Activated T-cell treated with anti-CD3 and anti-CD28 coated beads, Interleukin-2, amount 50 U/mL, for 48 hours (primary cell): ENCODE results near the gene TRIM38.
A peak's percentile ranks its signal among the peaks of the same experiment; 100 is the strongest.
"Not testable (repeated sequence)": the region's sequence is repeated elsewhere in the genome, so short reads cannot be mapped to it uniquely, and the experiment has no call there.

ENCODE experiments used
- DNase-seq, 2 experiments: peaks; one replicate each; pipeline ENCODE4 v3.0.0-alpha.2; 2020

TRIM38 gene

DNA sequence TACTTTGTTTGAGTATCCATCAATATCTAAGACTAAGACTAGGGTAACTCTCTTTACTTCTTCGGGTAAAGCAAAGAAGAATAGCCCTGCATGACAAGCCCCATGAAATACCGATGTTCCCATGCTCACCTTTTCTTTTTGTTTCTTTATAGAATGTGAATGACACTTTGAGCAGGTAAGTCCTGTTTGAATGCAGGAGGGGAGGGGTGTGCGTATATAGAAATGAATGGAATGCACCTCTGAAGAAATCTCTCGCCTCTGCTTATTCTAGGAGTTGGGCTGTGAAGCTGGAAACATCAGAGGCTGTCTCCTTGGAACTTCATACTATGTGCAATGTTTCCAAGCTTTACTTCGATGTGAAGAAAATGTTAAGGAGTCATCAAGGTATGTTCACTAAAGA, 10.3 kb downstream of the TRIM38 start:
- no peak for DNase-seq

DNA sequence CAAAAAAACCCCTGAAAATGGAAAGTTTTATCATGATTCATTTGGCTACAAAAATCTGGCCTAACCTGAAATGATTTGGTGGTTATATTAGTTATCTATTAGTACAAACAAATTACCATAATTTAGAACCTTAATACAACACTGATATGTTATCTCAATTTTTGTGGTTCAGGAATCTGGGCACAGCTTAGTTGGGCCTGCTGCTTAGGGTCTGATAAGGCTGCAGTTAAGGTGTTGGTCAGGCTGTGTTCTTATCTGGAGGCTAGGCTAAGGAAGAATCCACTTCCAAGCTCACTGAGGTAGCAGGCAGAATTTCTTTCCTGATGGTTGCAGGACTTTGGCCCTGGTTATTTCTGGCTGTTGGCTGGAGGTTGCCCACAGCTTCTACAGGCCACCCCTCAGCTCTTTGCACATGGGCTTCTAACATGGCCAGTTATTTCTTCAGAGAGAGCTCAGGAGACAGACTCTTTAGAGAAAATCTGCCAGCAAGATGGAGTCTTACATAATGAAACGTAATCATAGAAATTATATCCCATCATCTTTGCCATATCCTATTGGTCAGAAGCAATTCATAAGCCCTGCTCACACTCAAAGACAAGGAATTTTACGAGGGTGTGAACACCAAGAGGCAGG, 11.4 kb downstream of the TRIM38 start:
- no peak for DNase-seq

DNA sequence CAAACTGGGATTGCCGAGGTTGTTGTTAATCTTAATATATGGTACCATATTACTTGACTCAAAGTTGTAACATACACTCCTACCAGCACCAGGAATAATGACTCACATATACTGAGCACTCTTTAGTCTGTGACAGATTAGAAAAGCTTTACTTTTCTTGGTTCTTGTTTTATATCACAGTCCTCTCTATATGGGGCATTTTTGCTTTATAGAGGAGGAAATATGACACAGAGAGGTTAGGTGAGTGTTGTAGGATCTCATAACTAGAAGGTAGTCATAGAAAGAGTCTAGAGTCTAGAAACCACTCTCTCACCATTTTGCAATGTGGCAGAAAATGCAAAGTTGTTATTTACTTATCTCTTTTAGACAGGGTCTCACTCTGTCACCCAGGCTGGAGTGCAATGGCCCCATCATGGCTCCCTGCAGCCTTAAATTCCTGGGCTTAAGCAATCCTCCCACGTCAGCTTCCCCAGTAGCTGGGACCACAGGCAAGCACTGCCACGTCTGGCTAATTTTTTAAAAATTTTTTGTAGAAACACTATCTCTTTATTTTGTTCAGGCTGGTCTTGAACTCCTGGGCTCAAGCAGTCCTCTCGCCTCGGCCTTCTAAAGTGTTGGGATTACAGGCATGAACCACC, 13.4 kb downstream of the TRIM38 start:
- DNase-seq: no peak

DNA sequence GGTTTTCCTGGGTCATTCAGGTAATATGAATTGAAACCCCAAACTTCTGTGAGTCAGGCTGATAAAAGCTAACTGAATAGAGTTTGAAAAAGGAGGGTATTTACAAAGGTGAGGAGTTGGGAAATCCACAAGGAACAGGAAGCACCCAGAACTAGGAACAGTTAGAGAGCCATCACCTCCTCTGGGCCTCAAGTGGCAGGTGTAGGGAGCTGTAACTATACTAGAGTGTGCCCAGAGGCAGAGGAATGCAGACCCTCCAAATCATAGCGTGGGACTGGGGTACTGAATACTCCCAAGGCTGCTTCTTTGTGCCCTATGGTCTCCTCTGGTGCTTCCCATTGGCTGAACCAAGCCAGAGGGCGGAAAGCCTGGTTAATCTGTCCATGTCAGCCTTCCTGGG, 18.3 kb downstream of the TRIM38 start:
- no peak for DNase-seq

DNA sequence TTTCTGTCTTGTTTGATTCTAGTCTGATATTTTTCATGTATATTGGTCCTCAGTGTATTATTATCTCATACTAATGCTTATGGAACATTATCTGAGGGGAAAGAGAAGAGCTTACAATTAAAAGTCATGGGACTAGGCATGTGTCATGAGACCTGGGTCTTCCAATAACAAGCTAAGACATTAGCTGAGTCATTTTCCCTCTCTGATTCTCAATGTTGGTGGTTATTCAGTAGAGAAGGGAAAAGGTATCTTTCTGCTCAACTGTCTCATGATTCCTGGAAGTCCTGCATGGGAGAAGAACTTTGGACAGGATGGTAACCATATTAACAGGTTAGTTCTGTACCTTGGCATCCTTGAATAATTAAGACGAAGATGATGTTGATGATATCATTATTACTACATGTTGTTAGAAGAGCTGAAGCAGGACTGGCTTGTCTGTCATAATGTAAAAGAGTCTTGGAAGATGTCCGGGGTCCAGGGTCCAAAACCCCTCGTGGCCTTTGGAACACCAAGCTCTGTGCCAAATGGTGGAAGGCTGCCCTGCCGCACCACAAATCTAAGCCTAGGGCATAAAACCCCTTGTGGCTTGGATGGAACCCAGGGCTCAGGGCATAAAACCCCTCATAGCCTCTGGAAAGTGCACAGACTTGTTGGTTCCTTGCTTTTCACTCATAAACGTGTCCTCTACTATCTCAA, 19.1 kb downstream of the TRIM38 start:
- DNase-seq: no peak

DNA sequence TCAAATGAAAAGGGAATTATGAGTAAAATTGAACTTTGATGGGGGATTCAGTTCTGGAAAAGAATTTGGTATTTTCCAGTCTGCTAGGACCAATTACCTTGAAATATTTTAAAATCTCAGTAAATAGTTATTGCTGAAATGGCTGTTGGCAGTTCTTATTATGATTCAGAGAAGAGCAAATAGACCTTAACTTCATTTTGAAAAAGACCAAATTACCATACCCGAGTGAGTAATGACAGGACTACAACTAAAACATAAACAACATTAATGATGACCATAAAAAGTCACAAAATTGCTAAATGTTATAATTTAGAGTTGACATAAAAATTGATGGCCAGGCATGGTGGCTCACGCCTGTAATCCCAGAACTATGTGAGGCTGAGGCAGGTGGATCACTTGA, 21.7 kb downstream of the TRIM38 start:
- no peak for DNase-seq

DNA sequence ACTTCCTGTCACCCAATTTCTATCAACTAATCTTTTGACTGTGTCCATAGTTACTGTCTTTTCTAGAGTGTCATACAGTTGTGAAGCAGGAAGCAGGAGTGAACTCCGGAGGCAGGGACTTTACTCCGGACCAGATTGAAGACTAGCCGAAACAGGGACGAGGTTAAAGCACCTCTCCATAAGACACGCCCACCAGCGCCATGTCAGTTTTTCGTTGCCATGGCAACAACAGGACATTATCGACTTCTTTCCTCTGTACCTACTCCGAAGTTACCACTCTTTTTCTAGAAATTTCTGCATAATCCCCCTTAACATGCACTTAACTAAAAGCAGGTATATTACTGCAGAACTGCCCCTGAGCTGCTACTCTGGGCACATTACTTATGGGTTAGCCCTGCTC, 25.2 kb downstream of the TRIM38 start:
- no peak for DNase-seq

DNA sequence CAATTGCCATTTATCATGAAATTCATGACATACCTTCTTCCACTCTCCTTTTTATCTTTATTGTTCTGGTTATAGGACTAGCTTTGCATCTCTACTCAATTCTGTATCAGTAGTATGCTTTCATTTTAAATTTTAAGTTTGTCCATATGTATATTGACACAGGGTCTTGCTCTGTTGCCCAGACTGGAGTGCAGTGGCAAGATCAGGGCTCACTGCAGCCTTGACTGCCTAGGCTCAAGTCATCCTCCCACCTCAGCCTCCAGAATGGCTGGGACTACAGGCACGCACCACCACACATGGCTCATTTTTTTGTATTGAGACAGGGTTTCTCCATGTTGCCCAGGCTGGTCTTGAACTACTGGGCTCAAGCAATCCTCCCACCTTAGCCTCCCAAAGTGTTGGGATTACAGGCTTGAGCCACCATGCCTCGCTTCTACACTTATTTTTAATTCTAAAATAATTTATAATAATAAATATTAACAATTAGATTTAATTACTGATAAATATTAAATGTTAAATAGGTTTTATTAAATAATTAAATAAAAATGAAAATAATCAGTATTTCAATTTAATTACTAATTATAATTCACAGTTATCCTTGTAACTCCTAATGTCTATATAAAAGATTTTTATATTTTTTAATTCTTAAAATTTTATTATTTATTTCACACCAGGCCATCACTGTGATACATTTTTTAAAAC, 27.7 kb downstream of the TRIM38 start:
- DNase-seq: no peak

DNA sequence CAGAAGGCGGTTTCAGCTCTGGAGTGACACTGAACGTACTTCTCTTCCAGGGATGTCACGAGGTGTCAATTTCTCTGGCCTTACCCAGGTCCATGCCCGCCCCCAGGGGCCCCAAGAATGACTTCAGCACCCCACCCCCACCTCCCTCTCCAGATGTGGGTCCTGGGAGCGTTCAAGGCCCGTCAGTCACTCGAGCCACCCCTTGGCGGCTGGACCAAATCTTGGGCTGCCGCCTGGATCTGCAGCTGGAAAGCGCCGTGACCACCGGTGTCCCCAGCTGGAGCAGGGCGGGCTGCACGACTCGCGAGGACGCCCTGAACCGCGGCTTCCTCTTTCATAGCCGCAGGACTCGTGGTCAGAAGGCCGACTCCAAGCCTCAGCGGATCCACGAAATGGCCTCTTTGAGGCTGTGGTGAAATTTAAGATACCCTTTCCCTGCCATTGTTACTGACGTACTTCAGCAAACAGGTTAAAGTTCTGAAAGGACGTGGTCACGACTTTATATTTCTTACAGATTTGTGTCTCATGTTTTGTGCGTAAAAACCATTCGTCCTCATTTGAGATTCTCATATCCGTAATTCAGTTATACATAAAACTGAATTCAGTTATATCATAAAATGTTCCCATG, 29.3 kb downstream of the TRIM38 start:
- DNase-seq: peak; percentile 61 to 70

DNA sequence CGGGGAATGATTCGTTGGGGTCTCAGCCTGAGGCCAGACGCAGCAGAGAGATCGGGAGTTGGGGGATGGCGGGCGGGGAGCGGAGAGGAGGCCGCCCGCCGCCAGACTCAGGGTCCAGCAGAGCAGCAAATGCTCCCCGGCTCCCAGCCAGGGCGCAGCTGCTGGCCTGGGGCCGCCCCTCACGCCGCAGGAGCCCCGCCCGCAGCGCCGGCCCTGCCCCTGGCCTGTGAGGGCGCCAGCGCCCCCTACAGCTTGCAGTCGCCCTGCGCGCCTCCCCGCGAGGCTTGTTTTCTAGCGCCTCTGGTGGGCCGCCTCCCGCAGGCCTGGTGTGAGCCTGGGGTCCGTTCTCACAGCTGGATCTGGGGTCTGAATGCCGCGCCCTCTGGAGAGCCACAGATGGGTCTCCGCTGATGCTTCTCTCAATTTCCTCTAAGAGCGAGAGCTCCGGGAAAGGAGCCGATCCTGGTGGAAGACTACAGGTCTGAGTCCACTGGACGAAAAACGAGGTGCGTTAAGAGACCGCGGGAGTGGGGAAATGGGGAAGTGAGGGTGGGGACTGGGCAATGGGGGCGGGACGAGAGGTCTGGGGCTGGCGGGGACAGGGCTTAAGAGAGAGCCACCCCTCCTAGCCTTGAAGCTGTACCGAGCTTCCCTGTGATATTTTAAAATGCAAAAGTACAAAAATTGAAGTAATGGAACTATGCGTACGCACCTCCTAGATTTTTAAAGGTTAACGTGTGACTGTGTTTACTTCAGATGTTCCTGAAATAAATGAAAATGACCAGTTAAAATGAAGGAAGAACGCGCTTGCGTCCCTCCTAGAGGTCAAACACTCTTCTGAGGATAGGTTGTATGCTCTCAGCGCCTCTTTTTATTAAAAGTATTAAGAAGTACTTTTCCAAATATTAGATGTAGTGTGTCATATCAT, 30.1 kb downstream of the TRIM38 start:
- DNase-seq: peak; percentile 98 to 99

DNA sequence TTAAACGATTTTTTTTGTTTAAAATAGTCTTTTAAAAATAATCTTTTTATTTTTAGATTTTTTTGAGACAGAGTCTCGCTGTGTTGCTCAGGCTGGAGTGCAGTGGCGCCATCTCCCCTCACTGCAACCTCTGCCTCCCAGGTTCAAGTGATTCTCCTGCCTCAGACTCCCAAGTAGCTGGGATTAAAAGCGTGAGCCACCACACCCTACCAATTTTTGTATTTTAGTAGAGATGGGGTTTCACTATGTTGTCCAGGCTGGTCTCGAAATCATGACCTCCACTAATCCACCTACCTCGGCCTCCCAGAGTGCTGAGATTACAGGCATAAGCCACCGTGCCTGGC, 30.7 kb downstream of the TRIM38 start:
- DNase-seq: not testable (repeated sequence)

DNA sequence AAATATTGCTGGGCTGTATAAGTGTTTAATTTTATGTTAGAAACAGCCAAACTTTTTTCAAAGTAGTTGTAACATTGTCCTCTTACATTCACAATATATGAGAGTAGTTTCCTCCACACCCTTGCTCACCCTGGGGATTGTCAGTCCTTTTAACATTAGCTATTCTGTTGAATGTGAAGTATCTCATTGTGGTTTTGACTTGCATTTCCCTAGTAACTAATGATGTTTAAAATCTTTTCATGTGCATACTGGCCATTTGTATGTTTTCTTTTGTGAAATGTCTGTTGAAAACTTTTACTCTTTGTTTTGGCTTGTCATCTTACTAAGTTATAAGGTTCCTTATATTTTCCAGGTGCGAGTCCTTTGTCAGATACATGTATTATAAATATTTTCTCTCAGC, 32.9 kb downstream of the TRIM38 start:
- DNase-seq: no peak

DNA sequence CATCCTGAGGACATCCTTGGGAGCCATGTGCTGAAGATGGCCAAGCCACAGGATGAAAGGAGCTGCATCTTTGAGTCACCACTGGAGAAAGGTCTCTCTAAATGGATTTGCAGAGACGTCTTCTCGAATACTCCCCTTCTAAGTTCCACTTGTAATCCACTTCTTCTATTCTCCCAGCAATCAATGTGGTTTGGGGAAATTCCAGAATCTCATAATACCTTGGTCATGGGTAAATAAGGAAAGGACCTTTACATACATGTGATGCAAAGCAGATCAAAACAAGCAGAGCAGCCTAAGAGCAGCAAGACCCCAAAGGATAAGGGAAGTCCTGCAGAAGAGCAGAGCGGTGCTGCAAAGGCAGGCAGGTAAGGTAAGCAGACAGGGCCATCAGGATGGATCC, 35.3 kb downstream of the TRIM38 start:
- DNase-seq: no peak

DNA sequence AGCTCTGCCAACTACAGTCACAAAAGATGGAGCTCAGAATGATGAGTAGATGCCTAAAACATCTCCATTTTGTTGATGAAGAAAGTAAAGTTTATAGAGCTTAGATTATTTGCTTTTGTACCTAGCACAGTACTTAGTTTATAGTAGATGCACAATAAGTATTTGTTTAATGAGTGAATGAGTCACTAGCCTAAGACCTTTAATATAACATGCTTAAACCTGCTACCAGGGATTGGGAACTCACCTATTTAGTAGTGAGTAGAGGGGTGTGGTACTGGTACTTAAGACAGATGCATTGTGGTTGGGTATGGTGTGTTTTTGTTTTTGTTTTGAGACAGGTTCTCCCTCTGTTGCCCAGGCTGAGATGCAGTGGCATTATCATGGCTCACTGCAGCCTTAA, 35.8 kb downstream of the TRIM38 start:
- DNase-seq: no peak

DNA sequence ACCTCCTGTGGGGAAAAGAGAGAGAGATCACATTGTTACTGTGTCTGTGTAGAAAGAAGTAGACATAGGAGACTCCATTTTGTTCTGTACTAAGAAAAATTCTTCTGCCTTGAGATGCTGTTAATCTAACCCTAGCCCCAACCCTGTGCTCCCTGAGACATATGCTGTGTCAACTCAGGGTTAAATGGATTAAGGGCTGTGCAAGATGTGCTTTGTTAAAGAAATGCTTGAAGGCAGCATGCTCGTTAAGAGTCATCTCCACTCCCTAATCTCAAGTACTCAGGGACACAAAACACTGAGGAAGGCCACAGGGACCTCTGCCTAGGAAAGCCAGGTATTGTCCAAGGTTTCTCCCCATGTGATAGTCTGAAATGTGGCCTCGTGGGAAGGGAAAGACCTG, 36.6 kb downstream of the TRIM38 start:
- DNase-seq: not testable (repeated sequence)

DNA sequence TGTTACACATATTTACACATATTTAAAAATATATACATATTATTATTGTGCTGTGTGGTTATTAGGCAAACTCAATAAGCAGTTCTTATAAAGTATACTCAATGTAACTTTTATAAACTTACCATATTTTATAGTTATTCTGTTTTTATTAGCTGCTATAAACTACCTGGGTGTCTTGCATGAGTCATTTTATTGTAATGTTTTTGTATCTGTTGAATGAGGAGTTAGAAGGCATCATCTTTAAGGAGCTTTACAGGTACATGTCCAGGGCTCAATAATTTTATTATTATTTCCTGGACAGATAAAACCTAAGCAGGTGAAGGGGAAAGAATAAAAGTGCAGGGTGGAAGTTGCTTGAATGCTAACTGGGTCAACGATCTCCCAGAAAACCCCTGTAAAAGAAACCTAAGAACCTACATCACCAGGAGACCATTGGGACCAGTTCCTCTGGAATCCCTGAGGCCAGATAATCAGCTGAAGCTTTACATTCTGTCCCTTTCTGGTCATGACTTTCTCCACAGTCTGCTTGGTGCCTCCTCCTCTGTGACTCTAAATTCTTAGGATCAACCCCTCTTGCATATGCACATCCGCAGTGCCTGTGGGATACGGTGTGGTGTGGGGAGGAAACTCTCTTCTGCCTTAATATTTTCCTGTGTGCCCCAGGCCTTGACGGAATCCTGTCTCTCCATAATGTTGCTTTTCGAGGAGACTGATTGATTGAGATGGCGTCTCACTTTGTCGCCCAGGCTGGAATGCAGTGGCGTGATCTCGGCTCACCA, 38.0 kb downstream of the TRIM38 start:
- no peak for DNase-seq

DNA sequence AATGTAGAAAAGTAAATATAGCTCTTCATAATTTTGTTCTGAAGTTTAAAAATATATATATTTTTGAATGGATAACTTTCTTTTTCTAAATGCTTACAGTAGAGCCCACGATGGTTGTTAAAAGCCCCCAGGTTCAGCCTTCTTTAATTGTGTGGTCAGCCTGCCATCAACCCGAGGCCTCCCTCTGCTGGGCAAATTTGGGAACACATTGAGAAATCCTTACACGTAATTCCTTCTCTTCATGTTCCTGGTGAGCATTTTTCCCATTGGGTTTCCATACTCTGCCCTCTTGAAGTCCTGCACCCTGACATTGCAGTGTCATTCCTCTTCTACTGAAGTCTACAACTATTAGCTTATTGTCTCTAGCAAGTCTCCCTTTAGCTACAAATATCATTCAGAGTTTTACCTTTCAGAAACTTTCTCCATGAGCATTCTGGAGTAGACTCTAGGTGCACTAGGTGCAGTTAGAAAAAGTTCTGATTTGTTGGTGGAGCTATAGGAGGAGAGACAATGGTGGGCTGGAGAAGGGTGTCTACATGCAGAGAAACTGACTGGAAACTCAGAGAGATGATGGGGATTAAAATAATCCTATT, 40.6 kb downstream of the TRIM38 start:
- peak; percentile 53 to 62 for DNase-seq

DNA sequence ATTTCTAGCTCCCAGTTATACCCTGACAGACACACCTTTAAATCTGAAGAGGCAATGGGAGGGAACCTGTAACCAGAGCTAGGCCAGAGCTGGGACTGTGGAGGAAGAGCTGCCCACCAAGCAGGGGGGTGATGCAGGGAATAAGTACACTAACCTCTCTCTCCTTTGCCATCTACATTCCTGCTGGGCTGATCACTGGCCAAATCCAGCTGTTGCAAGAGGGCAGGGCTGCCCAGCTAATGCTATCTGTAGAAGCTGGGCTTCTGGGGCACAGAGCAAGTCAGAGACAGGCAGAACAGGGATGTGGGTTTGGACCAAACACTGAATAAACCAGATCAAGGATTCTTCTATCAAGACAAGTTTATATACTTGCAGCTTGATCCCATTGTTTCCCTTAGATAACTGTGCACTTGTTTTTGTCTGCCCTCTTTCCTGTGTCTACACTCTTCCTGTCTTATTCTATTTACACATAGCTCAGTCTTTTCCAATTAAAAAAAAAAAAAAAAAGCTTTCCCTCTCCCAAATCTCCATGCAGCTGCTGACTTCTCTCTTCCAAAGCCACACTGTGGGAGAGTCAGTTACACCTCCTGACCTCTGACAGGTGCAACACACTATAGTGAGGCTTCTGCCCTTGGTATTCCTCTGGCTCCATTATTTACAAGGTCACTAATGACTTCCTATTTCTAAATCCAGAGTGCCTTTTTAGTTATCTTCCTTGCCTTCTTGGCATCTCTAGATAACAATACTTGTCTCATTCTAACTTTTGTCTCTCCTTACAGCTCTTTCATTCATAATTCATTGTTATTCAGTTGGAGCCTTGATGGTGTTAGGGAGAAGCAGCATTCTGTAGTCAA, 43.7 kb downstream of the TRIM38 start:
- no peak for DNase-seq

DNA sequence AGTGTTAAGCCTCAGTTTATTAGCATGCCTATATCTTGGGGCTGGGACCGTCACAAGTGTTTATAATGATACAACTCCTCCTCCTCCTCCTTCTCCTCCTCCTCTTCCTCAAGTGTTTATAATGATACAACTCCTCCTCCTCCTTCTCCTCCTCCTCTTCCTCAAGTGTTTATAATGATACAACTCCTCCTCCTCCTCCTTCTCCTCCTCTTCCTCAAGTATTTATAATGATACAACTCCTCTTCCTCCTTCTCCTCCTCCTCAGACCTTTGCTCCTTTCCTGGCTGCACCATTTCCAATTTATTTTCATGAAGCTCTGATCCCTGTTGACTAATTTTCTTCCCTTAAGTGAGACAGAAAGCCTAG, 44.3 kb downstream of the TRIM38 start:
- not testable (repeated sequence) for DNase-seq

DNA sequence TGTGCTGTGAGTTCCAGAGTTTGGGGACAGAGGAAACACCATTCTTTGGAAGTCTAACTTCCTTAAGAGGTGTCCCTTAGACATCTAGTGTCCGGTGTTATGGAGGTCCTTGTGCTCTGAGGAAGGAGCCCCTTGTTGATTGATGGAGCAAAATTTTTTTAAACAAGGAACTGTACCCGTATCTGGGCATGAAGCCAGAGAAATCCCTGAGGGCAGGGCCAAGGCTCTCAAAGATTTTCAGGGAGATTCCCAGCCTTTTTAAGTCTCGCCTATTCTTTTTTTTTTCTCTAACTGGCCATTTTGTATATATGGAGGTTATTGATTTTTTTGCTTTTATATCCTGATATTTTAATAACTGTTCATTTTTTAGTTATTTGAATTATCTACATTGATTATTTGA, 45.9 kb downstream of the TRIM38 start:
- no peak for DNase-seq
